ENCODE data around the gene VWA1.
"Not testable (repeated sequence)": the region's sequence is repeated elsewhere in the genome, so short reads cannot be mapped to it uniquely, and the experiment has no call there.

The VWA1 gene

DNA sequence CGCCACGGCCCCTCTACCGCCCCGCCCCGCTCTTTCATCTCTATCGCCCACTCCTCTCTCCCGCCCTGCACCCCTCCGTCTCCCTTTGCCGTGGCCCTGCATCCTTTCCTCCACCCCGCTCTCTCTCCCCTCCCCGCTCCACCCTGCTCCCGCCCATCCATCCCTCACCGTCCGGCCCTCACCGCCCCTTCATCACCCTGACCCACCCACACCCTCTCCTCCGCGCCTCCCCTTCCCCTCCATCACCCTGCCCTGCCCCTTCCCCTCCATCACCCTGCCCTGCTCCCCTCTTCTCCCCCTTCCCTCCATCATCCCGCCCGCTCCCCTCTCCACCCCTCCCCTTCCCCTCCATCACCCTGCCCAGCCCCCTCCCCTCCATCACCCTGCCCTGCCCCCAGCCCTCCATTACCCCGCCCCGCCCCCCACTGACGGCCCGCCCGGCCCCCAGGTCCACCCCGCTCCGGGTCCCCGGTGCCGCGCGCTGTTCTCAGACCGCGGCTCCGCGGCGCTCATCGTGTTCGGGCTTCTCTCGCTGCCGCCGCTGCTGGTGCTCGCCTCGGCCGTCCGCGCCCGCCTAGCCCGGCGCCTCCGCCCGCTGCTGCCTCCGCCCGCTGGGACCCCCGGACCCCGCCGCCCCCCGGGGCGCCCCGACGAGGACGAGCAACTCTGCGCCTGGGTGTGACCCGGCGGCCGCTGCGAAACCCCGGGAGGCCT lies 8.2 kb upstream of the VWA1 start:
- no peak overlapping the region for H3K9ac ChIP-seq (ENCODE audit: low read length)
- peak; percentile 31 for DNase-seq (ENCODE audit: low read depth)
- no peaks in the 10 kb centered on the region for H3K9me3 ChIP-seq (ENCODE audit: control insufficient read depth, low read length)
- H3K4me1 ChIP-seq (ENCODE audit: control insufficient read depth, insufficient read depth, low read length) = peaks cover 23% of the 10 kb centered on the region
- H3K4me3 ChIP-seq (ENCODE audit: low read length) = no peak overlapping the region
- no peaks in the 10 kb centered on the region for H3K27me3 ChIP-seq (replicated peaks; ENCODE audit: control insufficient read depth, insufficient read depth, low read length)
- no peaks in the 10 kb centered on the region for H3K36me3 ChIP-seq (ENCODE audit: control insufficient read depth, insufficient read depth, low read length, severe bottlenecking)

DNA sequence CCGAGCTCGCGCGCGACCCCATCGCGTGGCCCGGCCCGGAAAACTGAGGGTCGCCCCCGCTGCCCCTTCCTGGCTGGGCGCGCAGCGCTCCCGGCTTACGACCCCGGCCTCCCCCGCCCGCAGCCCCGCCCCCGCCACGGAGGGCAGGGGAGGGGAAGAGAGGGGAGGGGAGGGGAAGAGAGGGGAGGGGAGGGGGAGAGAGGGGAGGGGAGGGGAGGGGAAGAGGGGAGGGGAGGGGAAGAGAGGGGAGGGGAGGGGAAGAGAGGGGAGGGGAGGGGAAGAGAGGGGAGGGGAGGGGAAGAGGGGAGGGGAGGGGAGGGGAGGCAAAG lies 7.7 kb upstream of the VWA1 start:
- Histone ChIP-seq H3K9me3 (ENCODE audit: control insufficient read depth, low read length) (no peaks in the 10 kb centered on the region), H3K4me3 (ENCODE audit: low read length) (no peak overlapping the region), H3K9ac (ENCODE audit: low read length) (no peak overlapping the region), H3K36me3 (ENCODE audit: control insufficient read depth, insufficient read depth, low read length, severe bottlenecking) (no peaks in the 10 kb centered on the region), H3K4me1 (ENCODE audit: control insufficient read depth, insufficient read depth, low read length) (peaks cover 26% of the 10 kb centered on the region), H3K27me3 (replicated peaks; ENCODE audit: control insufficient read depth, insufficient read depth, low read length) (no peaks in the 10 kb centered on the region)
- no peak for DNase-seq (ENCODE audit: low read depth)

DNA sequence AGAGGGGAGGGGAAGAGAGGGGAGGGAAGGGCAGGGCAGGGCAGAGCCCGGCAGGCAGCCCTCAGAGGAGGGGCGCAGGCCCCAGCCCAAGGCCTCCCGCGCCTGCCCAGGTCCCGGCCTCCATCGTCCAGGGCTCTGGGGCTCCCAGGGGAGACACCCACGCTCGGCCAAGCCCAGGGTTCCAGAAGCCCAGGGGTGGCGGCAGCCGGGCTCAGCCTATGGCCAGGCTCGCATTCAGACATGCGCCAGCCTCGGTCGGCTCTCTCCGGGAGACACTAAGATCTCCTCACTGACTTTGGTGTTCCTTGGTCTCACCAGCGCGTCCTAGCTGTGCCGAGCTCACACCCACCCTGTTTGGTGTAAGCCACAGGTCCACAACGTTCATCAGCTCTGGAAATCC lies 7.3 kb upstream of the VWA1 start:
- H3K9me3 ChIP-seq (ENCODE audit: control insufficient read depth, low read length) = no peaks in the 10 kb centered on the region
- H3K4me3 ChIP-seq (ENCODE audit: low read length) = no peak overlapping the region
- H3K27me3 ChIP-seq (replicated peaks; ENCODE audit: control insufficient read depth, insufficient read depth, low read length) = no peaks in the 10 kb centered on the region
- DNase-seq (ENCODE audit: low read depth) = no peak
- H3K4me1 ChIP-seq (ENCODE audit: control insufficient read depth, insufficient read depth, low read length) = peaks cover 28% of the 10 kb centered on the region
- no peaks in the 10 kb centered on the region for H3K36me3 ChIP-seq (ENCODE audit: control insufficient read depth, insufficient read depth, low read length, severe bottlenecking)
- no peak overlapping the region for H3K9ac ChIP-seq (ENCODE audit: low read length)

DNA sequence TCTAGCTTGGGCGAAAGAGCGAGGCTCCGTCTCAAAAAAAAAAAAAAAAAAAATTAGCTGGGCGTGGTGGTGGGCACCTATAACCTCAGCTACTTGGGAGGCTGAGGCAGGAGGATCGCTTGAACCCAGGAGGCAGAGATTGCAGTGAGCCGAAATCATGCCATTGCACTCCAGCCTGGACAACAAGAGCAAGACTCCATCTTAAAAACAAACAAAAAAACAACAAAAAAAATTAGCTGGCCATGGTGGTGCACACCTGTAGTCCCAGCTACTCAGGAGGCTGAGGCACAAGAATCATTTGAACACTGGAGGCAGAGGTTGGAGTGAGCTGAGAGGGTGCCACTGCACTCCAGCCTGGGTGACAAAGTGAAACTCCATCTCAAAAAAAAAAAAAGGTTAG lies 6.5 kb upstream of the VWA1 start:
- H3K27me3 ChIP-seq (replicated peaks; ENCODE audit: control insufficient read depth, insufficient read depth, low read length); DNase-seq (ENCODE audit: low read depth); H3K36me3 ChIP-seq (ENCODE audit: control insufficient read depth, insufficient read depth, low read length, severe bottlenecking); H3K9me3 ChIP-seq (ENCODE audit: control insufficient read depth, low read length); H3K4me3 ChIP-seq (ENCODE audit: low read length); H3K9ac ChIP-seq (ENCODE audit: low read length): not testable (repeated sequence)
- H3K4me1 ChIP-seq (ENCODE audit: control insufficient read depth, insufficient read depth, low read length) = peaks cover 33% of the 10 kb centered on the region

DNA sequence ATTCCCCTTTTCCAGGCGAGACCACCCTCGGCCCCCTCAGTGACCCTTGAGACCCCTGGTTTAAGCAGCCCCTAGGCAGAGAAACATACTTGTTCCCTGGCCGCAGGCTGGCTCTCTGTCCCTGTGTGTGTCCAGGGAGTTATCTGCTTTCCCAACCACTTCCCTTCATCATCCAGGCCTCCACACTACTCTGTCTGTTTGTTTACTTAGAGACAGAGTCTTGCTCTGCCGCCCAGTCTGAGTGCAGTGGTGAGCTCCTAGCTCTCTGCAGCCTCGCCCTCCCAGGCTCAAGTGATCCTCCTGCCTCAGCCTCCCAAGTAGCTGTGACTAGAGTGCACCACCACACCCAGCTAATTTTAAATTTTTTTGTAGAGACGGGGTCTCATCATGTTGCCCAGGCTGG lies 5.8 kb upstream of the VWA1 start:
- H3K27me3 ChIP-seq (replicated peaks; ENCODE audit: control insufficient read depth, insufficient read depth, low read length) = no peaks in the 10 kb centered on the region
- DNase-seq (ENCODE audit: low read depth) = no peak
- H3K4me1 ChIP-seq (ENCODE audit: control insufficient read depth, insufficient read depth, low read length) = peaks cover 33% of the 10 kb centered on the region
- no peak overlapping the region for H3K9ac ChIP-seq (ENCODE audit: low read length)
- no peak overlapping the region for H3K4me3 ChIP-seq (ENCODE audit: low read length)
- no peaks in the 10 kb centered on the region for H3K9me3 ChIP-seq (ENCODE audit: control insufficient read depth, low read length)
- no peaks in the 10 kb centered on the region for H3K36me3 ChIP-seq (ENCODE audit: control insufficient read depth, insufficient read depth, low read length, severe bottlenecking)

DNA sequence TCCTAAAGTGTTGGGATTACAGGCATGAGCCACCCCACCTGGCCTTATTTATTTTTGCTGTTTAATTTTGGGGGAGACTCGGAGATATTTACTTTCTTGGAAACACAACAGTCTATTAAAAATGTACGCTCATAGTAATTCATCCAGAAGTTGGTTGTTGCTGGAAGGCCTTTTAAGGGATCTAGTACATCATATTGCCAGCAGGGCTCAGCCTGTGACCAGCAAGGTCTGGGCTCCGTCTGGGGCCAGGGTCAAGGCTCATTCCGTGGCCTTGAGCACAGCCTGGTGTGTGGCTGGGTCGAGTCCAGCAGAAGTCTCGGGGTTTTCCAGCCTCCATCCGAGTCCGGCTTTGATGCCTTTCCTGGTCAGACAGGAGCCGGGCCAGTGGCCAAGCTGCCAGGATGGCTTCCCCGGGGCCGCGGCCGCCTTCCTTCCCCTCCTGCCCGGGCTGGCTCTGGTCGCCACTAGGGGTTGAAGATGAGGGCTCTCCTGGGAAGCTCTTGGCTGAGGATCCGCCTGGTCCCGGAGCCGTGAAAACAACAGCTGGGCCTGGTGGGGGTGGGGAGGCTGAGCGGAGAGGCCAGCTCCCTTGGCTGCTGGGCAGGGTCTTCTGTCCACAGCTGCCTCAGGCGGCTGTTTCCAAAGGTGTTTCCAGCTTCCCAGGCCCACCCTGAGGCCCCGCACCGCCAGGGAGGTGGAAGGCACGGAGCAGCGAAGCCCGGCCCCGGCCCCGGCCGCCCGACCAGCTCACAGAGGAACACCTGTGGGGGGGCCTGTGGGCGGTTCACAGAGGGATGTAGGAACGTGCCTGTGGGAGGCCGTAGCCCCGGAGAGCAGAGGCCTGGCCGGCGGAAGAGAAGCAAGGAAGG lies 5.1 kb upstream of the VWA1 start:
- no peak overlapping the region for H3K4me3 ChIP-seq (ENCODE audit: low read length)
- H3K4me1 ChIP-seq (ENCODE audit: control insufficient read depth, insufficient read depth, low read length) = peaks cover 33% of the 10 kb centered on the region
- H3K27me3 ChIP-seq (replicated peaks; ENCODE audit: control insufficient read depth, insufficient read depth, low read length) = no peaks in the 10 kb centered on the region
- no peaks in the 10 kb centered on the region for H3K36me3 ChIP-seq (ENCODE audit: control insufficient read depth, insufficient read depth, low read length, severe bottlenecking)
- no peak for DNase-seq (ENCODE audit: low read depth)
- H3K9ac ChIP-seq (ENCODE audit: low read length) = no peak overlapping the region
- no peaks in the 10 kb centered on the region for H3K9me3 ChIP-seq (ENCODE audit: control insufficient read depth, low read length)

DNA sequence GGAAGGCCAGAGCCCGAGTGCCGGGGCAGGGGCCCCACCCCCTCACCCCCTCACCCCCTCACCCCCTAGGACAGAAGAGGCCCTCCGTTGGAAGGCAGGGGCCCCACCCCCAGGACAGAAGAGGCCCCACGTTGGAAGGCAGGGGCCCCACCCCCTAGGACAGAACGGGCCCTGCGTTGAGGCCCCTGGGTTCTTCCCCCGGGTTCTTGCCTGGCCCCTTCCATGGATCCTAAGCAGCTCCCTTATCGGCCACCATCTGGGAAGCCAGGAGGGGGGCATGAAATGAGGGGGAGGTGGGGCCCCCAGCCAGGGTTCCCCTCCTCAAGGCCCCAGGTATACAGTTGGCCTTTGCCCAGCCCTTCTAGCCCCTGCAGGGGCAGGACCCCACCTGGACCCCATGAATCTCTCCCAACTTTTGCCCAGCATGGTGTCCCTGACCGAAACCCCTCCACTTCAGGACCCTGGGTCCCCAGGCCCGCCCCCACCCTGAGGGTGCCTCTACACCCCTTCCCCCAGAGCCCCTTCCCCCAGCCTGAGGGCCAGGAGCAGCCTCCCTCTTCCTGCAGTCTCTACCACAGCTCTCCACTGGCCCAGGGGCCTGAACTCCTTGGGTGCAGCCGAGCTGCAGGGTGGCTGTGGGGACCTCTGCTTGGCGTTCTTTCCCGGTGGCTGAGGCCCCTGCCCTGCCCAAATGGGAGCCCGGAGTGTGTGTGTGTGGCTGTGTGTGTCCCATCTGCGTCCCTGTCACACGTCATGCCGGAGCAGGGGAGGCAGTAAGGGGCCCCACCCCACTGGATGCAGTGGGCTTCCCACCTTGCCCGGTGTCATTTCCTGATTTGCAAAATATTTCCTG lies 4.3 kb upstream of the VWA1 start:
- peak overlapping the region; percentile 55 for H3K9ac ChIP-seq (ENCODE audit: low read length)
- peak overlapping the region; percentile 29 for H3K4me3 ChIP-seq (ENCODE audit: low read length)
- DNase-seq (ENCODE audit: low read depth) = no peak
- peaks cover 33% of the 10 kb centered on the region for H3K4me1 ChIP-seq (ENCODE audit: control insufficient read depth, insufficient read depth, low read length)
- no peaks in the 10 kb centered on the region for H3K27me3 ChIP-seq (replicated peaks; ENCODE audit: control insufficient read depth, insufficient read depth, low read length)
- H3K9me3 ChIP-seq (ENCODE audit: control insufficient read depth, low read length) = no peaks in the 10 kb centered on the region
- H3K36me3 ChIP-seq (ENCODE audit: control insufficient read depth, insufficient read depth, low read length, severe bottlenecking) = no peaks in the 10 kb centered on the region

DNA sequence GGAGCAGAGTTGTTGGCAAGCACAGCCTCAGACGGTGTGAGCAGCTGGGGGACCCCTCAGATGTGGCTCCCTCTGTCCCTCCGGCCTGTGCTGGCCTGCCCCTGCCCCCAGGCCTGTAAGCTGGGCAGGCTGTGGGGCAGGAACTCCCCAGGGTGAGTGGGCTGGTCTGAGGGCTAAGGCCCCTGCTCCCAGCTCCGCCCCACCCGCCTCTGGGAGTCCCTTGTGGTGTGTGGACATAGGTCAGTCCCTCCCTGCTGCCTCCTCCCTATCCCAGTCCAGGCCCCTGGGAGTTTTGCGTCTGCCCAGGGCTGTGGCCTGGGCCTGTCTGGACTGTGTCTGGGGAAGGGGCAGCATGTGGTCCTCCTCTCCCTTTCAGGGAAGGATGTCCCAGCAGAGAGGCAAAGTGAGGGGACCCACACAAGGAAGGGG lies 3.6 kb upstream of the VWA1 start:
- peak overlapping the region; percentile 29 for H3K4me3 ChIP-seq (ENCODE audit: low read length)
- peak overlapping the region; percentile 55 for H3K9ac ChIP-seq (ENCODE audit: low read length)
- DNase-seq (ENCODE audit: low read depth) = no peak
- H3K27me3 ChIP-seq (replicated peaks; ENCODE audit: control insufficient read depth, insufficient read depth, low read length) = no peaks in the 10 kb centered on the region
- no peaks in the 10 kb centered on the region for H3K36me3 ChIP-seq (ENCODE audit: control insufficient read depth, insufficient read depth, low read length, severe bottlenecking)
- H3K9me3 ChIP-seq (ENCODE audit: control insufficient read depth, low read length) = no peaks in the 10 kb centered on the region
- H3K4me1 ChIP-seq (ENCODE audit: control insufficient read depth, insufficient read depth, low read length) = peaks cover 33% of the 10 kb centered on the region

DNA sequence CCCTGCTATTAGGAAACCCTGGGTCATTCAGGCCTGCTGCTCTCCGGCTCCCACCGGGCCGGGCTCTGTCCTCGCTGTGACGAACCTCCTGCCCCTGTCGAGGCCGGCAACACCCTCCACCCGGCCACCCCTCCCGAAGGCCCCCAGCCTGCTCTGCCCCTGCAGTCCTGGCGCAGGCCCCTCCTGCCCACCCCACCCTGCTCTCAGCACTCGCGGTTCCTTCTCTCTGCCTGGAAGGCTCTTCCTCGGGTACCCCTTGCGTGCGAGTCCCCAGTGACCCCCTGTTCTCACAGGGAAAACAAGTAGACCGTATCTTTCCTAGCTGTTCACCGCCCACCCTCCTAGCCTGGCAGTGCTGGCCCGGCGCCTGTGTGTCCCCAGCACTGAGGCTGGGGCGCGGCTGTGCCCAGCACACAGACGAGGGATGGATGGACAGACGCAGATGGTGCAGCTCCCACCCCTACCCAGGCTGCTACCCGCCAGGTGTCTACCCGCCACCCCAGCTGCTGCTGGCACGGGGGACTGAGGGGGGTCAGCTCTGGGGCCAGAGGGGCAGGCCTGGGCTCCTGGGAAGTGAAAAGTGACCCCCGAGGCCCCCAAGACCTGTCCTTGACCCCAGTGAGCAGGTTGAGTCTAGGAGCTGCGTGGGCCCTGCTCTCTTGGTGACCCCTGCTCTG lies 3.1 kb upstream of the VWA1 start:
- Histone ChIP-seq H3K4me1 (ENCODE audit: control insufficient read depth, insufficient read depth, low read length) (peaks cover 33% of the 10 kb centered on the region), H3K4me3 (ENCODE audit: low read length) (peak overlapping the region; percentile 29), H3K36me3 (ENCODE audit: control insufficient read depth, insufficient read depth, low read length, severe bottlenecking) (no peaks in the 10 kb centered on the region), H3K27me3 (replicated peaks; ENCODE audit: control insufficient read depth, insufficient read depth, low read length) (no peaks in the 10 kb centered on the region), H3K9ac (ENCODE audit: low read length) (peak overlapping the region; percentile 55), H3K9me3 (ENCODE audit: control insufficient read depth, low read length) (no peaks in the 10 kb centered on the region)
- DNase-seq (ENCODE audit: low read depth) = no peak

DNA sequence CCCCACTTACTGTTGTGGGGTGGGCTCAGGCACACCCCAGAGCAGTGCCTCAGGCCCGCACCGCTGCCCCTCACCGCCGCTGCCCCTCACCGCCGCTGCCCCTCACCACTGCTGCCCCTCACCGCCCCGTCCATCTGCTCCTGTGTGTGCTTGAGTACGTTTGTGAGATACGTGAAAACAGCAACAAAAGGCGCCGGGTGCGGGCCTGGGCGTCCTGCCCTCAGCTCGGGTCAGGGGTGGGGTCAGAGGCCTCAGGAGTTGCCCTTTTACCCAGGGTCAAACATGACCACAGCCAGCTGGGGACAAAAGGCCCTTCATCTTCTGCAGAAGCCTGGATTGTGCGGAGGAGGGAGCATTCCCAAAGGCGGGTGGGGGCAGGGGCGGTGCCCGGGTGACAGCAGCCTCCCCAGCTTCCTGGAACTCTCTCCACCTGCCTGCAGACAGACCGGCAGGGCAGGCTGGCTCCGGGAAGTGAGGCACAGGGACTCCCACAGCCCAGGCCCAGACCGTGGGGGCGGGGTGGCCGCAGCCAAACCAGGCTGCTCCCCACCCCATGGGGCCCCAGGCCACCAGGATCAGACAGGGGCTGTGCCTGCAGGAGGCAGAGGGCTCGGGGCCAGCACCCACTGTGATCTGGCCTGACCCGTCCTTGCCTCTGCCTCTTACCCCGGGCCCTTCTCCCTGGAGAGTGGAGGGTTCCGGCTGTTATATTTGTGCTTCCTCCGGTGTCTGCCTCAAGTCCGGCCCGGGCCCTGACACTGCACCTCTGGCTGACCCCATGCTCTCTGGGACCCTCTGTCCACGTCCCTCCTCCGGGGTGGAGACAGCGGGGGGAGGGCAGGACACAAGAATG lies 2.3 kb upstream of the VWA1 start:
- peaks cover 33% of the 10 kb centered on the region for H3K4me1 ChIP-seq (ENCODE audit: control insufficient read depth, insufficient read depth, low read length)
- DNase-seq (ENCODE audit: low read depth) = no peak
- no peak overlapping the region for H3K4me3 ChIP-seq (ENCODE audit: low read length)

More for the DNA sequence above, 2.3 kb upstream of the VWA1 start:
- Histone ChIP-seq H3K27me3 (replicated peaks; ENCODE audit: control insufficient read depth, insufficient read depth, low read length) (no peaks in the 10 kb centered on the region), H3K9ac (ENCODE audit: low read length) (no peak overlapping the region), H3K9me3 (ENCODE audit: control insufficient read depth, low read length) (no peaks in the 10 kb centered on the region), H3K36me3 (ENCODE audit: control insufficient read depth, insufficient read depth, low read length, severe bottlenecking) (no peaks in the 10 kb centered on the region)
